SK-N-SH (cell line): ENCODE measurements around the gene UCN.

Experiments
- CTCF ChIP-seq: fragments of 200-600 bp; sonication (generic); IDR thresholded peaks from 2 replicates; pipeline ENCODE4 v1.6.1; 2017; ENCODE audit warnings: antibody characterized with exemption, mild to moderate bottlenecking, moderate library complexity
- IRF3 ChIP-seq: fragments of 150-350 bp; IDR thresholded peaks from 2 replicates; pipeline ENCODE4 v1.6.1; 2016; ENCODE audit warnings: mild to moderate bottlenecking, low read depth, low read length
- NFIC ChIP-seq: IDR thresholded peaks from 2 replicates; pipeline ENCODE4 v1.4.0; 2012; ENCODE audit warnings: borderline replicate concordance
- TCF12 ChIP-seq: IDR thresholded peaks from 2 replicates; pipeline ENCODE4 v1.4.0; 2012
- YY1 ChIP-seq: IDR thresholded peaks from 2 replicates; pipeline ENCODE4 v1.4.0; 2012; ENCODE audit warnings: low read depth, mild to moderate bottlenecking

GRCh38 chr2:27291865-27292264 is 16.4 kb downstream of the UCN start:
- TF ChIP-seq CTCF (peak; percentile 38), TCF12 (no peak), NFIC (no peak), IRF3 (no peak), YY1 (no peak)
